HepG2 (cell line): ENCODE data around the gene TRAP1. TPM values are rescaled to one million over a fixed set of nuclear protein-coding genes. Genes with fewer than 3 reads are reported as not detected.

Experiments used
- ATF7-NPFF ChIP-seq: sonication (generic); formaldehyde crosslinking; IDR thresholded peaks from 2 replicates; pipeline ENCODE4 v1.8.1; 2023; ENCODE audit warnings: mild to moderate bottlenecking, low read depth, missing genetic modification reagents, moderate library complexity
- ETV6 ChIP-seq: sonication (generic); formaldehyde crosslinking; conservative IDR thresholded peaks from 2 replicates; pipeline ENCODE4 v1.4.0; 2020; ENCODE audit warnings: missing genetic modification reagents
- FLYWCH1 ChIP-seq: sonication (generic); formaldehyde crosslinking; IDR thresholded peaks from 2 replicates; pipeline ENCODE4 v1.8.1; 2023; ENCODE audit warnings: mild to moderate bottlenecking, missing genetic modification reagents
- HINFP ChIP-seq: sonication (generic); formaldehyde crosslinking; IDR thresholded peaks from 2 replicates; pipeline ENCODE4 v1.4.0; 2020; ENCODE audit warnings: low read depth, mild to moderate bottlenecking, missing genetic modification reagents
- KDM5A ChIP-seq: fragments of 200-600 bp; sonication (generic); IDR thresholded peaks from 2 replicates; pipeline ENCODE4 v1.7.0; 2018; ENCODE audit warnings: antibody characterized with exemption, mild to moderate bottlenecking, low read length, borderline replicate concordance
- KIAA2018 ChIP-seq: sonication (generic); formaldehyde crosslinking; IDR thresholded peaks from 2 replicates; pipeline ENCODE4 v1.5.0; 2020; ENCODE audit warnings: mild to moderate bottlenecking, missing genetic modification reagents, borderline replicate concordance
- LCORL ChIP-seq, 2 experiments: fragments of 450-650 bp in 1 of 2; sonication (generic) in 1 of 2; formaldehyde crosslinking in 1 of 2; IDR thresholded peaks; 2 replicates each; pipeline versions ENCODE4 v1.5.0 to v1.6.1; 2017 to 2020; ENCODE audit warnings: antibody characterized with exemption in 1 of 2, missing genetic modification reagents in 1 of 2
- MXD3 ChIP-seq: IDR thresholded peaks from 2 replicates; pipeline ENCODE4 v1.6.1; 2016; ENCODE audit warnings: mild to moderate bottlenecking, missing biosample characterization, missing genetic modification reagents
- MYC ChIP-seq: sonication (generic); formaldehyde crosslinking; IDR thresholded peaks from 2 replicates; pipeline ENCODE4 v1.9.0; 2021; ENCODE audit warnings: missing genetic modification reagents, borderline replicate concordance
- RCOR2 ChIP-seq: IDR thresholded peaks from 2 replicates; pipeline ENCODE4 v1.6.1; 2016; ENCODE audit warnings: missing biosample characterization, missing genetic modification reagents
- SMC3 ChIP-seq: IDR thresholded peaks from 2 replicates; pipeline ENCODE4 v1.6.1; 2011; ENCODE audit warnings: low read length, improper control_type of control experiment
- YEATS2 ChIP-seq: sonication (generic); formaldehyde crosslinking; IDR thresholded peaks from 2 replicates; pipeline ENCODE4 v1.4.0; 2020; ENCODE audit warnings: missing genetic modification reagents, borderline replicate concordance
- ZKSCAN5 ChIP-seq: sonication (generic); formaldehyde crosslinking; IDR thresholded peaks from 2 replicates; pipeline ENCODE4 v1.5.1; 2020; ENCODE audit warnings: mild to moderate bottlenecking, missing genetic modification reagents
- ZNF235 ChIP-seq: sonication (generic); formaldehyde crosslinking; IDR thresholded peaks from 2 replicates; pipeline ENCODE4 v1.8.1; 2023; ENCODE audit warnings: mild to moderate bottlenecking, missing genetic modification reagents, borderline replicate concordance
- ZNF256 ChIP-seq: sonication (generic); formaldehyde crosslinking; conservative IDR thresholded peaks from 2 replicates; pipeline ENCODE4 v1.4.0; 2020; ENCODE audit warnings: missing genetic modification reagents
- ZNF484 ChIP-seq: sonication (generic); formaldehyde crosslinking; IDR thresholded peaks from 2 replicates; pipeline ENCODE4 v1.5.1; 2020; ENCODE audit warnings: mild to moderate bottlenecking, low read depth, missing genetic modification reagents, borderline replicate concordance
- ZNF546 ChIP-seq: sonication (generic); formaldehyde crosslinking; conservative IDR thresholded peaks from 2 replicates; pipeline ENCODE4 v1.8.1; 2023; ENCODE audit warnings: mild to moderate bottlenecking, missing genetic modification reagents
- ZNF547 ChIP-seq: sonication (generic); formaldehyde crosslinking; IDR thresholded peaks from 2 replicates; pipeline ENCODE4 v1.5.1; 2020; ENCODE audit warnings: mild to moderate bottlenecking, missing genetic modification reagents
- ZNF644 ChIP-seq: IDR thresholded peaks from 2 replicates; pipeline ENCODE4 v1.6.1; 2016; ENCODE audit warnings: low read depth
- ZNF878 ChIP-seq: sonication (generic); formaldehyde crosslinking; IDR thresholded peaks from 2 replicates; pipeline ENCODE4 v1.8.1; 2023; ENCODE audit warnings: mild to moderate bottlenecking, missing genetic modification reagents, moderate library complexity
- polyA plus RNA-seq, 8 experiments: library from polyadenylated mRNA; depleted of rRNA in 3 of 8; stranded (reverse) in 7 of 8; unstranded in 1 of 8; fragments of >200 nt; fragmentation: Illumina TruSeq in 4 of 8; extraction: Trizol in 4 of 8; gene quantifications; 2 replicates each; pipeline versions ENCODE4 v1.2.1 to v1.2.3, GENCODE V29; 2011 to 2016; ENCODE audit warnings: low read depth in 4 of 8, missing spikeins in 1 of 8, mixed read lengths in 1 of 8; ENCODE audit not compliant: insufficient read depth in 1 of 8
- total RNA-seq, 5 experiments: library from RNA; depleted of rRNA; stranded (reverse); fragments of >200 nt; fragmentation: Illumina TruSeq; extraction: Trizol; gene quantifications; 2 replicates each; pipeline ENCODE4 v1.2.3, GENCODE V29; 2016; ENCODE audit warnings: low read depth in 1 of 5

Gene TRAP1
- total and polyA plus RNA-seq, 2 of the 13 experiments (the other 11 are each of a cell fraction or from before 2014, with no cell fraction given) = 127 to 240 TPM

GRCh38 chr16:3695610-3696369 lies 21.5 kb downstream of the TRAP1 start (continued):
- no peak for TF ChIP-seq MXD3 (CRISPR knock-in tag)
- no peak for TF ChIP-seq ZNF235 (CRISPR knock-in tag)
- no peak for TF ChIP-seq ZNF256 (CRISPR knock-in tag)
- peak; percentile 79; the same call in 1 of the 2 replicates for TF ChIP-seq HINFP (CRISPR knock-in tag)
- no peak for TF ChIP-seq KIAA2018 (CRISPR knock-in tag)
- TF ChIP-seq ATF7-NPFF (CRISPR knock-in tag) = peak; percentile 77
- no peak for TF ChIP-seq ETV6
- TF ChIP-seq YEATS2 (CRISPR knock-in tag) = no peak
- no peak for TF ChIP-seq LCORL (IDR thresholded peaks at IDR 0.05)
- TF ChIP-seq LCORL (CRISPR knock-in tag; IDR thresholded peaks at IDR 0.05) = peak; percentile 98
- peak; percentile 40; the same call in 1 of the 2 replicates for TF ChIP-seq ZNF644 (CRISPR knock-in tag)
- TF ChIP-seq ZNF546 (CRISPR knock-in tag) = no peak
- TF ChIP-seq ZKSCAN5 (CRISPR knock-in tag) = no peak; the same call in 1 of the 2 replicates
- 0 out of 2 replicates have a peak, but pooled peaks have one; percentile 23 for TF ChIP-seq FLYWCH1
- TF ChIP-seq KDM5A = peak; percentile 10; the same call in 1 of the 2 replicates
- TF ChIP-seq MYC = peak; percentile 95
- peak; percentile 84 for TF ChIP-seq ZNF547 (CRISPR knock-in tag)
- peak; percentile 89 for TF ChIP-seq RCOR2 (CRISPR knock-in tag)
- peak; percentile 89 for TF ChIP-seq ZNF878 (CRISPR knock-in tag)
- no peak for TF ChIP-seq ZNF484 (CRISPR knock-in tag)
- TF ChIP-seq SMC3 = 0 out of 2 replicates have a peak, but pooled peaks have one; percentile 38
